ENCODE data around the gene PRSS57. TPM values are rescaled to one million over a fixed set of nuclear protein-coding genes. Genes with fewer than 3 reads are reported as not detected.

Gene PRSS57
- total and polyA plus RNA-seq, 2 of the 13 experiments (the other 11 are each of a cell fraction or from before 2014, with no cell fraction given): 0.12 TPM; not detected in 1

- TF ChIP-seq SKIL (CRISPR knock-in tag; IDR thresholded peaks at IDR 0.05; ENCODE audit: borderline replicate concordance): no peak
- peak; percentile 75 for TF ChIP-seq BHLHE40 (IDR thresholded peaks at IDR 0.05; ENCODE audit: low read length)
- no peak for TF ChIP-seq MBNL3 (CRISPR knock-in tag; conservative IDR thresholded peaks at IDR 0.05)
- TF ChIP-seq ZNF629 (CRISPR knock-in tag; conservative IDR thresholded peaks at IDR 0.05): no peak; the same call in 1 of the 2 replicates
- 0 out of 2 replicates have a peak, but pooled peaks have one; percentile 59 for TF ChIP-seq REL (CRISPR knock-in tag; conservative IDR thresholded peaks at IDR 0.05)
- TF ChIP-seq JUND (CRISPR knock-in tag; IDR thresholded peaks at IDR 0.05): no peak
- TF ChIP-seq RNF219 (CRISPR knock-in tag; IDR thresholded peaks at IDR 0.05): no peak; the same call in 1 of the 2 replicates
- TF ChIP-seq ZNF33A (CRISPR knock-in tag; IDR thresholded peaks at IDR 0.05; ENCODE audit: borderline replicate concordance): no peak
- TF ChIP-seq ZNF276 (CRISPR knock-in tag; IDR thresholded peaks at IDR 0.05; ENCODE audit: low read depth): no peak
- 0 out of 2 replicates have a peak, but pooled peaks have one; percentile 43 for TF ChIP-seq ZNF773 (CRISPR knock-in tag; IDR thresholded peaks at IDR 0.05; ENCODE audit: borderline replicate concordance)
- TF ChIP-seq ZNF549 (CRISPR knock-in tag; IDR thresholded peaks at IDR 0.05): no peak
- TF ChIP-seq GMEB1 (CRISPR knock-in tag; IDR thresholded peaks at IDR 0.05; ENCODE audit: borderline replicate concordance): peak; percentile 95
- no peak; the same call in 1 of the 2 replicates for TF ChIP-seq IRX3 (CRISPR knock-in tag; IDR thresholded peaks at IDR 0.05; ENCODE audit: borderline replicate concordance, low read depth)
- no peak for TF ChIP-seq U2AF1 (optimal IDR thresholded peaks at IDR 0.05; ENCODE audit: low read depth, low read length)
- TF ChIP-seq ATF5 (CRISPR knock-in tag; IDR thresholded peaks at IDR 0.05; ENCODE audit: low read depth): no peak
- TF ChIP-seq ETV6 (CRISPR knock-in tag; conservative IDR thresholded peaks at IDR 0.05): no peak
- no peak for TF ChIP-seq ELK4 (CRISPR knock-in tag; IDR thresholded peaks at IDR 0.05; ENCODE audit: borderline replicate concordance)
- TF ChIP-seq HMG20A (CRISPR knock-in tag; IDR thresholded peaks at IDR 0.05; ENCODE audit: borderline replicate concordance): no peak
- TF ChIP-seq ZNF713 (CRISPR knock-in tag; IDR thresholded peaks at IDR 0.05): no peak
These were observed 32.1 kb downstream of the PRSS57 start, which contains the start of gene RNF126 (continued) for GRCh38 chr19:662962-663681.

All from HepG2 (cell line).